Fibroblast of the conjunctiva (primary cell): ENCODE measurements around the gene H2AZ2.

ENCODE experiments used
- DNase-seq: peaks from one replicate; pipeline ENCODE4 v3.0.0-alpha.2; 2010; ENCODE audit warnings: low read depth

H2AZ2 gene

DNA sequence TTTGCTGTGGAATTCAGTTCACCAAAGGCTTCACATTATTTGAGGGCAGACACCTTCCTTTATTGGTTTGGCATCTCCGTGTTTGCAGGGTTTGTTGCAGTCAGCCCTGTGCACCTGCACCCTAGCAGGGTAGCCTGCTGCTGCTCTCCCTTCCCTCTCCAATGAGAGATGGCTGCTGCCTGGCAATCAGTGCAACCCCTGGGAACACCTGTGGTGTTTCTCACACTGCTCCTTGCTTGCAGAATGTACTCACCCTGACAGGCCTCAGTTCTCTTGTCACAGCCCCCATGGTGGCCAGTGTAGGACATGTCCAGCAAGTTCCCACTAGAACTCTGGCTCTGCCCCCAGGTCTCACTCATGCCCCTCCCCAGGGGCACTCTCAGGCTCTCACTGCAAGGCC lies 63.5 kb downstream of the H2AZ2 start:
- DNase-seq: no peak

DNA sequence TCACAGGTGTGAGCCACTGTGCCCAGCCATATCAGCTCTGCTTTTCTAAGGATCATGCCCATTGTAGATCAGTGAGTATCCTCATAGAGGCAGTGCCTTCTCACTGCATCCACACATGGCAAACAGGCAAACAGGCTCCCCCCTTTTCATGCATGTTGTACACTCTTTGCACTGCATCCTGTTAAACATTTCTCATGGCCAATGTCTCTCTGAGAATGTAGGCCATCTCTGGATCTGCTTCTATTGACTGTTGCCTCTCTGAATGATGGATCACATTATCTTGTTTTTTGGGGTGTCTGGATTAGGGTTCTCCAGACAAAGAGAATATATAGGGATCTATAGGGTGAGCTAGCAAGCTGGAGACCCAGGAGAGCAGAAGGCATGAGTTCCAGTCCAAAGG lies 64.5 kb downstream of the H2AZ2 start:
- no peak for DNase-seq

DNA sequence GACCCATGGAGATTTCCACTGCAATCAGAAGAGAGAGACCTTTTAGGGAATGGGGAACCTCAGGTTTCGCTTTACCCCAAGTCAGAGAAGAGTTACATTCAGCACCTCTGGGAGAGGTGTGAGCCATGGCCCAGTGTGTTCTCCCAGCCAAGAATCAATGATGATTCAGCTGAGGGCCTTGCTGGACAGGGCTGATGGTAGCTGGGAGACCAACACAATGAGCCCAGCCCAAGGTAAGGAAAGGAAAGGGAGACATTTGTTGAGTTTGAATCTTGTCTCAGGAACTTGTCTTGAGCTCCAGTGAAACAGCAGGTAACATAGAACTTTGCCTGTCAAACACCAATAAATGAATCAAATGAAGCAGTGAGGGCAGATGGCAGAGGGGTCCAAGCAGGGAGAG lies 65.4 kb downstream of the H2AZ2 start:
- DNase-seq: no peak
